ENCODE results near the gene MMP2.

DNA sequence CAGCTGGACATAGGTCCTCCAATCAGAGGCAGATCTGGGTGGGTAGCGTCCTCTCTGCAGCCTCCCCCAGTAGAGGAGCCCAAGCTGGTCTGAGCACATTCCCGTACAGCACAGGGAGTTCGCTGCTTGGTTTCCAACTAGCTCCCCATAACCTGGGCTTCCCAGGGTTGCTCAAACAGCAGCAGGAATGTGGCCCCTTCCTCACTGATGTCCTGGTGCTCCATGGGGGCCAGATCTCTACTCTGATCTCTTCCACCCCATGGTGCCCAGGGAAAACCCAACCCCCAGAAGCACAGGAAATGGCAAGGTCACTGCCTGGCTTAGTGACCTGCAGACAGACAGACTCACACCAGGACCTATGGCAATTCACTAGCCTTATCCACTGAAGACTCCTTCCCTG is 11.1 kb upstream of the MMP2 start:
- TF ChIP-seq EZH2phosphoT487 (IDR thresholded peaks at IDR 0.05; ENCODE audit: low read length) = no peak
- TF ChIP-seq, protein P1, sequence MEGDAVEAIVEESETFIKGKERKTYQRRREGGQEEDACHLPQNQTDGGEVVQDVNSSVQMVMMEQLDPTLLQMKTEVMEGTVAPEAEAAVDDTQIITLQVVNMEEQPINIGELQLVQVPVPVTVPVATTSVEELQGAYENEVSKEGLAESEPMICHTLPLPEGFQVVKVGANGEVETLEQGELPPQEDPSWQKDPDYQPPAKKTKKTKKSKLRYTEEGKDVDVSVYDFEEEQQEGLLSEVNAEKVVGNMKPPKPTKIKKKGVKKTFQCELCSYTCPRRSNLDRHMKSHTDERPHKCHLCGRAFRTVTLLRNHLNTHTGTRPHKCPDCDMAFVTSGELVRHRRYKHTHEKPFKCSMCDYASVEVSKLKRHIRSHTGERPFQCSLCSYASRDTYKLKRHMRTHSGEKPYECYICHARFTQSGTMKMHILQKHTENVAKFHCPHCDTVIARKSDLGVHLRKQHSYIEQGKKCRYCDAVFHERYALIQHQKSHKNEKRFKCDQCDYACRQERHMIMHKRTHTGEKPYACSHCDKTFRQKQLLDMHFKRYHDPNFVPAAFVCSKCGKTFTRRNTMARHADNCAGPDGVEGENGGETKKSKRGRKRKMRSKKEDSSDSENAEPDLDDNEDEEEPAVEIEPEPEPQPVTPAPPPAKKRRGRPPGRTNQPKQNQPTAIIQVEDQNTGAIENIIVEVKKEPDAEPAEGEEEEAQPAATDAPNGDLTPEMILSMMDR (IDR thresholded peaks at IDR 0.05; ENCODE audit: low read length) = no peak
